H1 (cell line): Measurements from ENCODE around the gene ZFP36L1. TPM values are rescaled to one million over a fixed set of nuclear protein-coding genes. Genes with fewer than 3 reads are reported as not detected.

Experiments
- CTCF ChIA-PET: fragments of 300-600 bp; sonication (Branson Sonifier 250); formaldehyde crosslinking; loops from one replicate; lab custom pipeline; 2021; ENCODE audit not compliant: partially characterized antibody; lab: Charles Lee
- POLR2A ChIA-PET: fragments of 300-600 bp; sonication (Branson Sonifier 250); formaldehyde crosslinking; loops from one replicate; lab custom pipeline; 2021; ENCODE audit warnings: inconsistent platforms; ENCODE audit not compliant: partially characterized antibody; lab: Charles Lee
- DNase-seq, 2 experiments: peaks; one replicate each; pipeline versions ENCODE4 v3.0.0 to v3.0.0-alpha.2; 2010 to 2022; ENCODE audit warnings: low spot score in 2 of 2, low read depth in 1 of 2, mixed read lengths in 1 of 2
- FAIRE-seq: peaks from 2 replicates; lab custom pipeline; 2011; peaks lifted over from hg19 to GRCh38; lab: Jason Lieb, UNC
- H2AFZ ChIP-seq: 2 replicates; pipeline ENCODE4 v1.8.1; 2012; ENCODE audit warnings: low read length, inconsistent platforms
- H2AK5ac ChIP-seq: 2 replicates; pipeline ENCODE4 v1.6.1; 2013; ENCODE audit warnings: low read depth, low read length
- H2BK120ac ChIP-seq: replicated peaks from 2 replicates; pipeline ENCODE3; 2013; ENCODE audit warnings: low read depth, low read length, inconsistent platforms
- H2BK12ac ChIP-seq: 2 replicates; pipeline ENCODE4 v1.6.1; 2013; ENCODE audit warnings: low read depth, low read length
- H2BK15ac ChIP-seq: 2 replicates; pipeline ENCODE4 v1.6.1; 2013; ENCODE audit warnings: low read length
- H2BK20ac ChIP-seq: 2 replicates; pipeline ENCODE4 v1.6.1; 2013; ENCODE audit warnings: low read length
- H2BK5ac ChIP-seq: 2 replicates; pipeline ENCODE4 v1.6.1; 2013; ENCODE audit warnings: low read depth, low read length
- H3K14ac ChIP-seq: 2 replicates; pipeline ENCODE4 v1.6.1; 2013; ENCODE audit warnings: inconsistent platforms; ENCODE audit not compliant: insufficient read length
- H3K18ac ChIP-seq: 2 replicates; pipeline ENCODE4 v1.6.1; 2013; ENCODE audit warnings: low read length; ENCODE audit errors: extremely low read depth
- H3K23ac ChIP-seq: 2 replicates; pipeline ENCODE4 v1.6.1; 2013; ENCODE audit warnings: inconsistent platforms; ENCODE audit not compliant: insufficient read length
- H3K23me2 ChIP-seq: 2 replicates; pipeline ENCODE4 v1.6.1; 2013; ENCODE audit warnings: low read depth, low read length
- H3K27ac ChIP-seq: 2 replicates; pipeline ENCODE4 v1.6.1; 2011; ENCODE audit warnings: low read depth, low read length, inconsistent platforms
- H3K27me3 ChIP-seq, 4 experiments: replicated peaks in 1 of 4; 1 replicate in 1 of 4; 2 replicates in 3 of 4; pipeline versions ENCODE4 v1.6.1 to v1.8.1; 2011 to 2013; ENCODE audit warnings: low read length in 3 of 4, mild to moderate bottlenecking in 3 of 4, inconsistent platforms in 2 of 4, mixed read lengths in 2 of 4, moderate library complexity in 1 of 4; ENCODE audit not compliant: control insufficient read depth in 3 of 4, insufficient read depth in 3 of 4; ENCODE audit errors: extremely low read depth in 1 of 4
- H3K36me3 ChIP-seq, 4 experiments: 2 replicates each; pipeline versions ENCODE4 v1.6.1 to v1.8.1; 2011 to 2013; ENCODE audit warnings: mild to moderate bottlenecking in 4 of 4, low read length in 3 of 4, moderate library complexity in 2 of 4, control low read depth in 1 of 4, inconsistent platforms in 1 of 4; ENCODE audit not compliant: insufficient read depth in 4 of 4, control insufficient read depth in 2 of 4
- H3K4ac ChIP-seq: replicated peaks from 2 replicates; pipeline ENCODE3; 2013; ENCODE audit warnings: low read length, low read depth, mixed read lengths, inconsistent platforms; ENCODE audit not compliant: insufficient read length
- H3K4me1 ChIP-seq, 4 experiments: replicated peaks in 1 of 4; 1 replicate in 1 of 4; 2 replicates in 3 of 4; pipeline versions ENCODE4 v1.6.1 to v1.8.1; 2011 to 2013; ENCODE audit warnings: low read length in 3 of 4, inconsistent platforms in 2 of 4, mixed read lengths in 1 of 4; ENCODE audit not compliant: insufficient read depth in 4 of 4, control insufficient read depth in 3 of 4
- H3K4me2 ChIP-seq, 2 experiments: 2 replicates each; pipeline versions ENCODE4 v1.6.1 to v1.8.1; 2011 to 2013; ENCODE audit warnings: low read depth in 2 of 2, low read length in 2 of 2, control low read depth in 1 of 2, inconsistent platforms in 1 of 2, mild to moderate bottlenecking in 1 of 2; ENCODE audit not compliant: insufficient read depth in 1 of 2
- H3K4me3 ChIP-seq, 4 experiments: fragments of 200-600, 300-600 bp in 1 of 4; sonication (generic), shearing (Covaris generic), sonication (Bioruptor Twin) in 1 of 4; 2 replicates each; pipeline versions ENCODE4 v1.5.1 to v1.8.1; 2011 to 2016; ENCODE audit warnings: low read length in 4 of 4, low read depth in 3 of 4, control low read depth in 2 of 4, inconsistent platforms in 2 of 4, mild to moderate bottlenecking in 2 of 4, mixed read lengths in 1 of 4, moderate library complexity in 1 of 4; ENCODE audit not compliant: insufficient read depth in 2 of 4; ENCODE audit errors: extremely low read depth in 1 of 4
- H3K56ac ChIP-seq: replicated peaks from 2 replicates; pipeline ENCODE3; 2013; ENCODE audit warnings: low read depth, mild to moderate bottlenecking, mixed read lengths, low read length, inconsistent platforms; ENCODE audit not compliant: insufficient read length
- H3K79me1 ChIP-seq: 2 replicates; pipeline ENCODE4 v1.6.1; 2013; ENCODE audit warnings: low read depth, low read length, control low read depth
- H3K79me2 ChIP-seq, 2 experiments: 2 replicates each; pipeline versions ENCODE4 v1.6.1 to v1.8.1; 2012 to 2013; ENCODE audit warnings: low read length in 2 of 2, mild to moderate bottlenecking in 2 of 2, inconsistent platforms in 1 of 2; ENCODE audit not compliant: insufficient read depth in 2 of 2, control insufficient read depth in 1 of 2
- H3K9ac ChIP-seq, 4 experiments: replicated peaks in 1 of 4; 1 replicate in 1 of 4; 2 replicates in 3 of 4; pipeline versions ENCODE4 v1.6.1 to v1.8.1; 2011 to 2013; ENCODE audit warnings: low read depth in 3 of 4, low read length in 3 of 4, control low read depth in 2 of 4, mild to moderate bottlenecking in 2 of 4, moderate library complexity in 2 of 4, inconsistent platforms in 1 of 4; ENCODE audit errors: extremely low read depth in 1 of 4
- H3K9me3 ChIP-seq, 2 experiments: 2 replicates each; pipeline versions ENCODE4 v1.6.1 to v1.8.1; 2012 to 2013; ENCODE audit warnings: mild to moderate bottlenecking in 2 of 2, moderate library complexity in 2 of 2, control low read depth in 1 of 2, inconsistent platforms in 1 of 2, low read depth in 1 of 2, low read length in 1 of 2, mixed read lengths in 1 of 2; ENCODE audit not compliant: insufficient read depth in 2 of 2
- H4K20me1 ChIP-seq, 2 experiments: replicated peaks in 1 of 2; 2 replicates each; pipeline versions ENCODE3 to v1.8.1; 2011 to 2013; ENCODE audit warnings: inconsistent platforms in 2 of 2, low read length in 2 of 2, mild to moderate bottlenecking in 1 of 2; ENCODE audit not compliant: insufficient read depth in 2 of 2, control insufficient read depth in 1 of 2
- H4K5ac ChIP-seq: 2 replicates; pipeline ENCODE4 v1.6.1; 2013; ENCODE audit warnings: low read length, low read depth, mixed read lengths, inconsistent platforms; ENCODE audit not compliant: insufficient read length
- H4K8ac ChIP-seq: 2 replicates; pipeline ENCODE4 v1.8.0; 2013; ENCODE audit warnings: mild to moderate bottlenecking, moderate library complexity, low read length, inconsistent platforms; ENCODE audit not compliant: insufficient read depth; ENCODE audit errors: extremely low read depth
- H4K91ac ChIP-seq: replicated peaks from 2 replicates; pipeline ENCODE3; 2013; ENCODE audit warnings: low read length, mixed read lengths, inconsistent platforms; ENCODE audit not compliant: insufficient read length
- BRCA1 ChIP-seq: IDR thresholded peaks from 2 replicates; pipeline ENCODE4 v1.6.1; 2012; ENCODE audit warnings: low read depth, low read length, improper control_type of control experiment
- EGR1 ChIP-seq: IDR thresholded peaks from 2 replicates; pipeline ENCODE4 v1.6.1; 2011; ENCODE audit warnings: low read depth, low read length, borderline replicate concordance
- EP300 ChIP-seq, 2 experiments: IDR thresholded peaks; 1 replicate in 1 of 2; 2 replicates in 1 of 2; pipeline ENCODE4 v1.6.1; 2011 to 2012; ENCODE audit warnings: low read depth in 2 of 2, low read length in 2 of 2, mild to moderate bottlenecking in 2 of 2, borderline replicate concordance in 1 of 2, inconsistent platforms in 1 of 2, moderate library complexity in 1 of 2
- FOSL1 ChIP-seq: IDR thresholded peaks from 2 replicates; pipeline ENCODE4 v1.6.1; 2011; ENCODE audit warnings: mild to moderate bottlenecking, low read depth, low read length, moderate library complexity; ENCODE audit not compliant: insufficient read depth
- POLR2A ChIP-seq, 2 experiments: IDR thresholded peaks; 1 replicate in 1 of 2; 2 replicates in 1 of 2; pipeline ENCODE4 v1.6.1; 2011; ENCODE audit warnings: low read depth in 2 of 2, low read length in 2 of 2, mild to moderate bottlenecking in 2 of 2; ENCODE audit errors: control extremely low read depth in 1 of 2
- POU5F1 ChIP-seq: IDR thresholded peaks from 2 replicates; pipeline ENCODE4 v1.6.1; 2011; ENCODE audit warnings: low read depth, mild to moderate bottlenecking, low read length, moderate library complexity
- RBBP5 ChIP-seq: IDR thresholded peaks from 2 replicates; pipeline ENCODE4 v1.7.1; 2012; ENCODE audit warnings: low read depth, mild to moderate bottlenecking, inconsistent platforms, low read length, moderate library complexity, borderline replicate concordance
- RXRA ChIP-seq: IDR thresholded peaks from 2 replicates; pipeline ENCODE4 v1.6.1; 2011; ENCODE audit warnings: low read depth, mild to moderate bottlenecking, low read length, moderate library complexity; ENCODE audit not compliant: insufficient read depth
- SAP30 ChIP-seq: fragments of 300-600 bp; sonication (generic); IDR thresholded peaks from 2 replicates; pipeline ENCODE4 v1.7.1; 2012; ENCODE audit warnings: low read length, moderate library complexity, mild to moderate bottlenecking, inconsistent platforms; ENCODE audit not compliant: insufficient read depth, insufficient replicate concordance
- SIX5 ChIP-seq: IDR thresholded peaks from 2 replicates; pipeline ENCODE4 v1.6.1; 2011; ENCODE audit warnings: mild to moderate bottlenecking, low read depth, low read length
- SP4 ChIP-seq: IDR thresholded peaks from 2 replicates; pipeline ENCODE4 v1.6.1; 2012; ENCODE audit warnings: low read length, inconsistent platforms
- TBP ChIP-seq: IDR thresholded peaks from 2 replicates; pipeline ENCODE4 v1.6.1; 2011; ENCODE audit warnings: low read depth, low read length, improper control_type of control experiment
- TEAD4 ChIP-seq: IDR thresholded peaks from 2 replicates; pipeline ENCODE4 v1.6.1; 2012; ENCODE audit warnings: low read depth, low read length, inconsistent platforms, mixed read lengths
- USF2 ChIP-seq: IDR thresholded peaks from 2 replicates; pipeline ENCODE4 v1.6.1; 2011; ENCODE audit warnings: low read length, improper control_type of control experiment
- WGBS, 2 experiments: shearing (Covaris generic) in 1 of 2; methylation state at CpG; one replicate each; pipeline versions ENCODE4 v1.1.6 to v1.1.7; 2013 to 2015; ENCODE audit warnings: low lambda C conversion rate in 2 of 2, mixed read lengths in 2 of 2, inconsistent platforms in 1 of 2, low coverage in 1 of 2, missing lambda C conversion rate in 1 of 2; ENCODE audit not compliant: insufficient replicate concordance in 2 of 2, insufficient coverage in 1 of 2, insufficient read length in 1 of 2; ENCODE audit errors: extremely low coverage in 1 of 2, missing lambda C conversion rate in 1 of 2; 5-methylcytosine and 5-hydroxymethylcytosine counted together
- polyA plus RNA-seq, 7 experiments: library from polyadenylated mRNA; depleted of rRNA in 3 of 7; stranded (reverse) in 5 of 7; unstranded in 2 of 7; fragments of >200 nt in 5 of 7; fragments of 200-250 nt in 2 of 7; gene quantifications; 1 replicate in 5 of 7; 2 replicates in 1 of 7; 4 replicates in 1 of 7; pipeline versions ENCODE4 v1.2.1 to v1.2.3, GENCODE V29; 2011 to 2013; ENCODE audit warnings: missing spikeins in 2 of 7, mixed read lengths in 2 of 7
- total RNA-seq: library from RNA; stranded (reverse); fragmentation: NEBNext Ultra II Directional; extraction: Animal tissue kit (Norgen Biotek cat#: 25700); gene quantifications from 2 replicates; pipeline ENCODE4 v1.2.1, GENCODE V29; 2021

ZFP36L1 gene
- total and polyA plus RNA-seq, 2 of the 8 experiments (the other 6 are each of a cell fraction or from before 2014, with no cell fraction given), result 80.4 to 132 TPM

- H2BK20ac ChIP-seq, result no peak overlapping the region
- no peak overlapping the region for H2AK5ac ChIP-seq
- H3K56ac ChIP-seq, result no peak overlapping the region
- no peak overlapping the region for H4K8ac ChIP-seq
- peaks cover 2 to 12% (median 7%) of the 10 kb centered on the region in 4 experiments; a peak in 6 of 7 replicates for H3K4me1 ChIP-seq
- no peak overlapping the region for H3K23ac ChIP-seq
- no peaks in the 10 kb centered on the region for H3K9me3 ChIP-seq
- H3K4me2 ChIP-seq, result no peak overlapping the region
- no peaks in the 10 kb centered on the region for H4K20me1 ChIP-seq
- no peaks in the 10 kb centered on the region for H3K79me2 ChIP-seq
- no peak overlapping the region for H2BK12ac ChIP-seq
- no peak overlapping the region for H2AFZ ChIP-seq
- H3K27ac ChIP-seq, result no peak overlapping the region
- ChIA-PET POLR2A (interaction anchor here (1.5 kb wide), 1 partner anchor 32 kb away, joined by 9 read pairs; the partner anchor contains the start of gene ZFP36L1), CTCF (interaction anchor here (1.4 to 4.4 kb wide), 3 partner anchors 8 to 43 kb away, joined by 4 to 27 read pairs (median 4); no protein-coding TSS in a partner anchor)
- H3K36me3 ChIP-seq, result no peaks in the 10 kb centered on the region
- no peak overlapping the region for H2BK15ac ChIP-seq
- H3K4ac ChIP-seq, result no peak overlapping the region
- H3K27me3 ChIP-seq, result no peaks in the 10 kb centered on the region
- H2BK120ac ChIP-seq, result no peak overlapping the region
- WGBS, 2 experiments, result 94% methylated on average over 2 of the region's 2 CpGs; no CpG with 5 or more reads in 1 of the 2 experiments
- H4K91ac ChIP-seq, result no peak overlapping the region
- H3K14ac ChIP-seq, result no peak overlapping the region
- no peak overlapping the region for H4K5ac ChIP-seq
- no peaks in the 10 kb centered on the region for H3K79me1 ChIP-seq
- no peak overlapping the region for H2BK5ac ChIP-seq
- no peak overlapping the region for H3K4me3 ChIP-seq
- FAIRE-seq (no peak), DNase-seq (no peak)
- H3K23me2 ChIP-seq, result no peaks in the 10 kb centered on the region
- no peak overlapping the region for H3K9ac ChIP-seq
- H3K18ac ChIP-seq, result no peak overlapping the region
- TF ChIP-seq RXRA (no peak), SP4 (no peak), BRCA1 (no peak), RBBP5 (no peak), POU5F1 (no peak), POLR2A (IDR thresholded peaks at IDR 0.05; ENCODE audit: control extremely low read depth in 1 of 2, low read depth in 2 of 2, low read length in 2 of 2) (no peak), TEAD4 (no peak), EP300 (IDR thresholded peaks at IDR 0.05; ENCODE audit: borderline replicate concordance in 1 of 2, low read depth in 2 of 2, low read length in 2 of 2) (no peak), SIX5 (no peak), USF2 (no peak), FOSL1 (no peak), TBP (no peak), SAP30 (no peak), EGR1 (no peak)
Measured at GRCh38 chr14:68760761-68761160, 32.1 kb downstream of the ZFP36L1 start.
